ENCODE measurements around the gene IGFBPL1.

DNA sequence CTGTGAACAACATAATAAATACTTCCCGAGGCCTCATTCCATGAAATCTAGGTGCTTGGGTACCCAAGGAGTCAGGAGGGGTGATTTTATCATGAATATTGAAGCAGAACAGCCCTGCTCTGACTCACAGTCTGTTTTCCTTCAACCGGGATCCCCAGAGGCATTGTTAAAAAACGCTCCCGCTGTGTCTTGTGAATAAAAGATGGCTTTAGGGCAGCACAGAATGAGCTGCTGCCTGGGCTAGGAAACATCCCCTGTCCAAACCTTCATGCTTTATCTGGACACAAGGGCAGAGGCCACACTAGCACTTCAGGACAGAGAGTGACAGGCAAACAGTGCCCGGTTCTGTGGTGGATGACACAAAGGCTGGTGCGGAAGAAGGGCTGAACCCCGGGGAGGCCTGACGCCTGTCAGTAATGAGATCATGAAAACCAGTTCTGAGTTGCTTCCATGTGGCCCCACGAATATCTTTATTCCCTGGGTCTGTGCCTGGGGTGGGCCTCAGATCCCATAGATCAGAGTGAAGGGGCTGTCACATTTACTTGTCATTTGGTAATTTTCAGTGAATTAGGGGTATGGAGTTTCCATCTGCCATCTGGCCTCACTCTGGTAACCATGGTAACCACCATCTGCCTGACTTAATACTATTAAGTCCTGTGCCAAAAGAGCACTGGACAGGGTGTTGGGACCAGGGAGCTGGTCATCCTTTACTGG, 2.6 kb downstream of the IGFBPL1 start:
- TF ChIP-seq, protein P1, sequence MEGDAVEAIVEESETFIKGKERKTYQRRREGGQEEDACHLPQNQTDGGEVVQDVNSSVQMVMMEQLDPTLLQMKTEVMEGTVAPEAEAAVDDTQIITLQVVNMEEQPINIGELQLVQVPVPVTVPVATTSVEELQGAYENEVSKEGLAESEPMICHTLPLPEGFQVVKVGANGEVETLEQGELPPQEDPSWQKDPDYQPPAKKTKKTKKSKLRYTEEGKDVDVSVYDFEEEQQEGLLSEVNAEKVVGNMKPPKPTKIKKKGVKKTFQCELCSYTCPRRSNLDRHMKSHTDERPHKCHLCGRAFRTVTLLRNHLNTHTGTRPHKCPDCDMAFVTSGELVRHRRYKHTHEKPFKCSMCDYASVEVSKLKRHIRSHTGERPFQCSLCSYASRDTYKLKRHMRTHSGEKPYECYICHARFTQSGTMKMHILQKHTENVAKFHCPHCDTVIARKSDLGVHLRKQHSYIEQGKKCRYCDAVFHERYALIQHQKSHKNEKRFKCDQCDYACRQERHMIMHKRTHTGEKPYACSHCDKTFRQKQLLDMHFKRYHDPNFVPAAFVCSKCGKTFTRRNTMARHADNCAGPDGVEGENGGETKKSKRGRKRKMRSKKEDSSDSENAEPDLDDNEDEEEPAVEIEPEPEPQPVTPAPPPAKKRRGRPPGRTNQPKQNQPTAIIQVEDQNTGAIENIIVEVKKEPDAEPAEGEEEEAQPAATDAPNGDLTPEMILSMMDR (IDR thresholded peaks at IDR 0.05) = no peak
- TF ChIP-seq POLR2A (IDR thresholded peaks at IDR 0.05) = no peak
